ENCODE results near the gene ZNF83. TPM values are rescaled to one million over a fixed set of nuclear protein-coding genes. Genes with fewer than 3 reads are reported as not detected.
"Not testable (repeated sequence)": the region's sequence is repeated elsewhere in the genome, so short reads cannot be mapped to it uniquely, and the experiment has no call there.

The ZNF83 gene
- total RNA-seq, 2 experiments from 2014 or later = 28.7 to 31.2 TPM

- DNase-seq = no peak
- Mint-ChIP-seq H3K27ac (no peak overlapping the region), H3K4me3 (no peak overlapping the region), H3K36me3 (peaks cover 16% of the 10 kb centered on the region), H3K9me3 (peaks cover 16% of the 10 kb centered on the region), H3K4me1 (ENCODE audit: low read depth) (peaks cover 10% of the 10 kb centered on the region), H3K27me3 (no peaks in the 10 kb centered on the region)
- POLR2A ChIA-PET = no interaction called here
- intact Hi-C loops (cut with micrococcal nuclease) = loop anchor here (5.0 kb wide), 3 partner anchors 99 to 369 kb away; partner anchors contain the start of genes ZNF611 and ZNF766
- CTCF ChIA-PET = no interaction called here
These were observed 2.2 kb downstream of the ZNF83 start for GRCh38 chr19:52635786-52636570.

- H3K27me3 Mint-ChIP-seq; H3K27ac Mint-ChIP-seq; intact Hi-C loops (cut with micrococcal nuclease); POLR2A ChIA-PET; H3K4me1 Mint-ChIP-seq (ENCODE audit: low read depth); DNase-seq; H3K4me3 Mint-ChIP-seq; H3K9me3 Mint-ChIP-seq; CTCF ChIA-PET: not testable (repeated sequence)
- H3K36me3 Mint-ChIP-seq = peaks cover 37% of the 10 kb centered on the region
These were observed 10.7 kb downstream of the ZNF83 start for GRCh38 chr19:52627441-52627840.

GRCh38 chr19:52626915-52627314 is 11.2 kb downstream of the ZNF83 start:
- H3K4me3 Mint-ChIP-seq = no peak overlapping the region
- peaks cover 3% of the 10 kb centered on the region for H3K4me1 Mint-ChIP-seq (ENCODE audit: low read depth)
- H3K36me3 Mint-ChIP-seq = peaks cover 39% of the 10 kb centered on the region
- H3K27me3 Mint-ChIP-seq = no peaks in the 10 kb centered on the region
- intact Hi-C loops (cut with micrococcal nuclease) = no loop called here
- no peak for DNase-seq
- H3K27ac Mint-ChIP-seq = no peak overlapping the region
- ChIA-PET POLR2A (no interaction called here), CTCF (no interaction called here)
- no peaks in the 10 kb centered on the region for H3K9me3 Mint-ChIP-seq

GRCh38 chr19:52622261-52622660 is 15.9 kb downstream of the ZNF83 start:
- POLR2A ChIA-PET = no interaction called here
- intact Hi-C loops (cut with micrococcal nuclease) = no loop called here
- H3K27ac Mint-ChIP-seq = no peak overlapping the region
- CTCF ChIA-PET = no interaction called here
- peaks cover 10% of the 10 kb centered on the region for H3K9me3 Mint-ChIP-seq
- peaks cover 46% of the 10 kb centered on the region for H3K36me3 Mint-ChIP-seq
- no peaks in the 10 kb centered on the region for H3K27me3 Mint-ChIP-seq
- no peak for DNase-seq
- peaks cover 15% of the 10 kb centered on the region for H3K4me1 Mint-ChIP-seq (ENCODE audit: low read depth)
- no peak overlapping the region for H3K4me3 Mint-ChIP-seq

GRCh38 chr19:52621376-52621775 is 16.8 kb downstream of the ZNF83 start:
- ChIA-PET POLR2A (no interaction called here), CTCF (no interaction called here)
- no peak overlapping the region for H3K27ac Mint-ChIP-seq
- intact Hi-C loops (cut with micrococcal nuclease) = no loop called here
- no peak overlapping the region for H3K4me3 Mint-ChIP-seq
- H3K4me1 Mint-ChIP-seq (ENCODE audit: low read depth) = peaks cover 15% of the 10 kb centered on the region
- H3K36me3 Mint-ChIP-seq = peaks cover 55% of the 10 kb centered on the region
- peaks cover 17% of the 10 kb centered on the region for H3K9me3 Mint-ChIP-seq
- no peaks in the 10 kb centered on the region for H3K27me3 Mint-ChIP-seq
- no peak for DNase-seq

GRCh38 chr19:52613299-52613906 is 24.8 kb downstream of the ZNF83 start:
- Mint-ChIP-seq H3K36me3 (peaks cover 80% of the 10 kb centered on the region), H3K4me1 (ENCODE audit: low read depth) (no peaks in the 10 kb centered on the region), H3K27ac (no peak overlapping the region), H3K4me3 (no peak overlapping the region), H3K9me3 (peaks cover 68% of the 10 kb centered on the region), H3K27me3 (no peaks in the 10 kb centered on the region)
- CTCF ChIA-PET = no interaction called here
- POLR2A ChIA-PET = no interaction called here
- intact Hi-C loops (cut with micrococcal nuclease) = no loop called here
- no peak for DNase-seq

GRCh38 chr19:52603558-52604207 is 34.5 kb downstream of the ZNF83 start:
- Mint-ChIP-seq H3K9me3 (peaks cover 31% of the 10 kb centered on the region), H3K27me3 (no peaks in the 10 kb centered on the region), H3K27ac (no peak overlapping the region), H3K4me3 (no peak overlapping the region), H3K36me3 (peaks cover 30% of the 10 kb centered on the region), H3K4me1 (ENCODE audit: low read depth) (peaks cover 19% of the 10 kb centered on the region)
- DNase-seq = no peak
- intact Hi-C loops (cut with micrococcal nuclease) = no loop called here
- ChIA-PET POLR2A (no interaction called here), CTCF (no interaction called here)

GRCh38 chr19:52602941-52603340 is 35.2 kb downstream of the ZNF83 start:
- POLR2A ChIA-PET = no interaction called here
- CTCF ChIA-PET = no interaction called here
- H3K36me3 Mint-ChIP-seq = peaks cover 28% of the 10 kb centered on the region
- H3K4me1 Mint-ChIP-seq (ENCODE audit: low read depth) = peaks cover 19% of the 10 kb centered on the region
- no peak overlapping the region for H3K4me3 Mint-ChIP-seq
- no peaks in the 10 kb centered on the region for H3K27me3 Mint-ChIP-seq
- no peak overlapping the region for H3K27ac Mint-ChIP-seq
- DNase-seq = no peak
- H3K9me3 Mint-ChIP-seq = peaks cover 26% of the 10 kb centered on the region
- intact Hi-C loops (cut with micrococcal nuclease) = no loop called here

- H3K4me1 Mint-ChIP-seq (ENCODE audit: low read depth) = peaks cover 19% of the 10 kb centered on the region
- peaks cover 32% of the 10 kb centered on the region for H3K9me3 Mint-ChIP-seq
- DNase-seq = peak; percentile 12
- H3K4me3 Mint-ChIP-seq = peak overlapping the region; percentile 83
- intact Hi-C loops (cut with micrococcal nuclease) = loop anchor here (2.0 kb wide), 4 partner anchors 31 to 75 kb away; partner anchors contain the start of genes ZNF701, ZNF808 and ZNF83
- H3K27me3 Mint-ChIP-seq, H3K27ac Mint-ChIP-seq, POLR2A ChIA-PET: not testable (repeated sequence)
- peaks cover 33% of the 10 kb centered on the region for H3K36me3 Mint-ChIP-seq
- CTCF ChIA-PET = interaction anchor here (0.6 kb wide), 1 partner anchor 183 kb away, joined by 3 read pairs; no protein-coding TSS in a partner anchor
These were observed 36.2 kb downstream of the ZNF83 start for GRCh38 chr19:52601974-52602366.

GRCh38 chr19:52601025-52601973 is 36.9 kb downstream of the ZNF83 start:
- peak overlapping the region; percentile 83 for H3K4me3 Mint-ChIP-seq
- POLR2A ChIA-PET = no interaction called here
- peaks cover 14% of the 10 kb centered on the region for H3K4me1 Mint-ChIP-seq (ENCODE audit: low read depth)
- H3K36me3 Mint-ChIP-seq = peaks cover 35% of the 10 kb centered on the region
- peak overlapping the region; percentile 58 for H3K27ac Mint-ChIP-seq
- CTCF ChIA-PET = interaction anchor here (0.6 kb wide), 1 partner anchor 184 kb away, joined by 3 read pairs; no protein-coding TSS in a partner anchor
- intact Hi-C loops (cut with micrococcal nuclease) = loop anchor here (2.0 kb wide), 4 partner anchors 30 to 74 kb away; partner anchors contain the start of genes ZNF701, ZNF808 and ZNF83
- peaks cover 32% of the 10 kb centered on the region for H3K9me3 Mint-ChIP-seq
- no peaks in the 10 kb centered on the region for H3K27me3 Mint-ChIP-seq
- DNase-seq = peak; percentile 96

GRCh38 chr19:52600639-52601024 is 37.5 kb downstream of the ZNF83 start:
- peak; percentile 28 for DNase-seq
- H3K36me3 Mint-ChIP-seq = peaks cover 36% of the 10 kb centered on the region
- ChIA-PET POLR2A (no interaction called here), CTCF (interaction anchor here (0.6 kb wide), 1 partner anchor 275 kb away, joined by 4 read pairs; no protein-coding TSS in a partner anchor)
- H3K4me1 Mint-ChIP-seq (ENCODE audit: low read depth) = peaks cover 9% of the 10 kb centered on the region
- H3K27ac Mint-ChIP-seq = peak overlapping the region; percentile 58
- peaks cover 32% of the 10 kb centered on the region for H3K9me3 Mint-ChIP-seq
- intact Hi-C loops (cut with micrococcal nuclease) = loop anchor here (2.0 kb wide), 4 partner anchors 30 to 74 kb away; partner anchors contain the start of genes ZNF701, ZNF808 and ZNF83
- no peaks in the 10 kb centered on the region for H3K27me3 Mint-ChIP-seq
- H3K4me3 Mint-ChIP-seq = peak overlapping the region; percentile 83

All from activated CD4-positive, alpha-beta memory T cell treated with anti-CD3 and anti-CD28 coated beads for 36 hours (primary cell).